ENCODE measurements around the gene MGA.

MGA gene

GRCh38 chr15:41660235-41661077 is at the start of gene MGA:
TSS of gene MGA (plus strand) at chr15:41660405.
- DNase-seq (ENCODE audit: low read depth), result peak; percentile 88

- DNase-seq (ENCODE audit: low read depth), result no peak
These were observed 39.5 kb upstream of the MGA start for GRCh38 chr15:41620536-41621199.

DNA sequence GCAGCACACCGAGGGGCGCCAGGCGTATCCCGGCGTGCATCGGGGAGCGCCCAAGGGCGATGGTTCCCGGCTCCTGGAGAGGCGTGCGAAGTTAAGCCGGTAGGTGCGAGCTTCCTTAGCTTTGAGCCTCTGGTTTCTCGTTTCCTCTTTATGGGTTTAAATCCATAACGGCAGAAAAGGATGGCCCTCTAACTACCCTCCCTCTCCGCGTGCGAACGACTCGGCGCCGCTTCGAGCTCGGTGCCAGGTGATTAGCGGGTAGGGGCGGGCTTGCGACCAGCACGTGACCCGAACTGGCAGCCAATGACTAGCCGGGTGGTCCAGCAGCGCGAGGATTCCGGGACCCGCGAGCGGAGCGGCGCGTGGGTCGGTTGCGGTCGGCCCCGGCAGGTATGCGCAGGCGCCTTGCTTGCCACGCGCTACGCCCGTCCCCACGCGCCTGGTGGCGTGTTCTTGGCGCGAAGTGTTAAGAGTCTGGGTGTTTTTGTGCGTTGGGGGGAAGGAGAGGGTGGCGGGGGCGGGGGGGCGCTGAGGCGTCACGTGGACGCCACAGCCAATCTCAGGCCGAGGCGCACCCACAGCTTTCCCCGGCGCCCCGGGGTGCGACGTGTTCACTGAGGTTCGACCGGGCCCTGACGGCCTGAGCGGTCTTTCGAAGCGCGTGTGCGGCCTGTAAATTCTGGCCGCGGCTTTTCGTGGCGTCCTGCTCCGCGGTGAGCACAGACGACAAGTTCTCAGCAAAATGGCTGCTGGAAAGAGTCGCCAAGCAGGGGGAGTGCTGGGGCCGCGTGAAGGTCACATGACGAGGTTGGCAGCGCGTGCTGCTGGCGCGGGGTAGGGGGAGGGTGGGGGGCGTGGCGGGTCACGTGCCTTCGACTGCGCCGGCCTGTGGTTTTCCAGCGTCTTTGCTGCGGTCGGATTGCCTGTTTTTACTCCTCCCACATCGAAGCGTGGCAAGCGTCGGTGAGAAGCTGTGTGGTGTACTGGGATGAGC is 38.7 kb upstream of the MGA start:
- DNase-seq (ENCODE audit: low read depth), result peak; percentile 90

DNA sequence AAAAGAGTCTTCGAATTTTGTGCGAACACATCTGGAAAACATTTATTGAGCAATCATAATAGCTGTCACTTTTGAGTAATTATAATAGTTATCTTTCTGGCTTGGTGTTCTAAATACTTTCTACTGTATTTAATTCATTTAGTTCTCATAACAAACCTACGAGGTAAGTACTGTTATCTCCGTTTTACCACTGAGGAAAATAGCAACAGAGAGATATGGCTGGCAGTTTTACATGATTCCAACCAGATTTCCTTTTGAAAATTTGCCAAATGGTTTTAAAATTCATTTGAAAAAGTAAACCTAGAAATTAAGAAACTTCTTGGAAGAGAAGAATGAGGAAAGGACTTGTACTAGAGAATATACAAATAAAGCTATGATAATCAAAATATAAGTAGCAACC is 37.3 kb upstream of the MGA start:
- DNase-seq (ENCODE audit: low read depth), result no peak

GRCh38 chr15:41627203-41627602 is 33.0 kb upstream of the MGA start:
- DNase-seq (ENCODE audit: low read depth), result no peak

- DNase-seq (ENCODE audit: low read depth), result no peak
These were observed 30.7 kb upstream of the MGA start for GRCh38 chr15:41629463-41629862.

DNA sequence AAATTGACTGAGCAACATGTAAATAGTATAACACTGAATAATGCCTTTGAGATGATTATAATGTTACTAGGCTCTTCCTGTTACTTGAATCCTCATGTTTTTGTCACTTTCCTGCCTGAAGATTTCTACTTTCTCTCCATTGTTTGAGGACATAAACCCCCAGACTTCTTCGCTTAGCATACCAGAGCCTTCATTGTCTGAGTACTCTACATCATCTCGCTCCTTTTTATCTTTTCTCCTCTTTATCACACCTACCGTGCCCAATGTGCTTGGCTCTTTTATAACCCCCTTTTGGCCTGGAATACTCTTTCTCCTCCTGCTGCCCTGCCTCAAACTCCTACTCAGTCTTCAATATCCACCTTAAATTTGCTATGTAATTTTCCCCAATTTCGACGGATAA is 30.3 kb upstream of the MGA start:
- DNase-seq (ENCODE audit: low read depth), result no peak

DNA sequence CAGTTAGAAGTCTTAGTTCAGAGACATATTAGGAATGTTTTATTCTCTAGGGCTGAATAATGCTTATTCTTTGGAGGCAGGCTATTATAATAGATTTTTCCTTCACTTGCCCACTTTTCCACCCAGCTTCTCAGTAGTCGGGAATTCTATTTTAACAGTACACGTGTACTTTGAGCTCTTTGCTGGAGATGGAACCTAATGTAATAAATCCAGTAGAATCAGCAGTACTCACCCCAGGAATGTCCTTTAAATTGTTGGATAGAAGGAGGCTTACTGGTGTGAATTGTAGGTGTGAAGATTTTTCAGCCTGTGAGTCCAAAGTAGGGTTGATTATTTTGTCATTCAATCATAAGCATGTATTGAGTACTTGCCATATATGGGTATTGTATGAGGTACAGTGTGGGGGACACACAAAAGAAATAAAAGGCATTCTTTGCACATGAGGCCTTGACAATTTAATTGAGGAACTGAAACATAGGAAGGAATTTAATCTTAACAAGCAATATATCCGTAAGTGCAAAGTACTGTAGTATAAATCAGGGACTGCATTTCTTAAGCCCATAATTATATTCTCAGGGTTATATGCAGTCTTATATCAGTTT is 29.5 kb upstream of the MGA start:
- DNase-seq (ENCODE audit: low read depth), result no peak

GRCh38 chr15:41631880-41632470 is 28.2 kb upstream of the MGA start:
- DNase-seq (ENCODE audit: low read depth), result no peak

DNA sequence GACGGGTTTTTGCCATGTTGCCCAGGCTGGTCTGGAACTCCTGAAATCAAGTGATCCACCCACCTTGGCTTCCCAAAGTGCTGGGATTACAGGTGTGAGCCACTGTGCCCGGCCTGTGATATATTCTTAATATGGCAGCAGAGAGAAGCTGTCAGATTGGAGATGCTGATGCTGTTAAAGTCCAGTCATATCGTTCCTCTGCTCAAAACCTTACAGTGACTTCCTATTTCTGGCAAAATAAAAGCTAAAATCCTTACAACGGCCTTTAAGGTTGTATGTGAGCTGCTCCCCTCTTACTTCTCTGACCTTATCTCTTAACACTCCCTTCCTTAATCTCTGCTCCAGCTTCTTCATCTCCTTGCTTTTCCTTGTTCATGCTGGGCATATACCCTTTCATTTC is 26.6 kb upstream of the MGA start:
- no peak for DNase-seq (ENCODE audit: low read depth)

DNA sequence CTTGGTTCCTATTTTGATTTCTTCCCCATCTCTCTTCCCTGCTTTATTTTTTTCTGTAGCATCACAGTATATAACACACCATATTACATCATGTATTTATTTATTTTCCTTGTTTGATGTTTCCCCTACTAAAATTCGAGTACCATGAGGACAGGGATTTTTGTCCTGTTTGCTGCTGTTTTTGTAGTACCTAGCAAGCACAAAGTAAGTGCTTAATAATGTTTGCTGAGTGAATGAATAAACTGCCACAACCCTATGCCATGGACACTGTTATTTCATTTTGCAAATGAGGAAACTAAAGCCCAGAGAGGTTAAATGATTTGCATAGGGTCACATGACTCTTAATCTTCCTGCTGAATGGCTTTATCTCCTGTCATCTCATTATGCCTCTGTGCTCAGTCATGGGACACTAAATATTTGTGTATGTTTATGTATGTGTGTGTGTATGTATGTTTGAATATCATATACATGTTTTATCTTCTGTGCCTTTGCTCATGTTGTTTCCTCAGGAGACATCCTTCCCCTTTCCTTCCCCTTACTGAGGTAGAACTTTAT is 26.1 kb upstream of the MGA start:
- no peak for DNase-seq (ENCODE audit: low read depth)

- no peak for DNase-seq (ENCODE audit: low read depth)
These were observed 23.1 kb upstream of the MGA start for GRCh38 chr15:41637086-41637485.

DNA sequence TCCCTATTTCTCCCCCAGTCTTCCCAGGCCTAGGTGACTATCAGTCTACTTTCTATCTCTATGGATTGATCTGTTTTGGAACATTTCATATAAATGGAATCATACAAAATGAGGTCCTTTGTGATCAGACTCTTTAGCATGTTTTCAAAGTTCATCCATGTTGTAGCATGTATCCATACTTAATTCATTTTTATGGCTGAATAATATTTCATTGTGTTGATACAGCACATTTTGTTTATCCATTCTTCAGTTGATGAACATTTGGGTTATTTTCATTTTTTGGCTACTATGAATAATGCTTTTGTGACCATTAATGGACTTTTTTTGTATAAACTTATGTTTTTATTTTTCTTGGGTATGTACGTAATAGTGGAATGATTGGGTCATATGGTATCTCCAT is 19.2 kb upstream of the MGA start:
- DNase-seq (ENCODE audit: low read depth), result no peak

GRCh38 chr15:41647262-41647661 is 12.9 kb upstream of the MGA start:
- DNase-seq (ENCODE audit: low read depth), result no peak

DNA sequence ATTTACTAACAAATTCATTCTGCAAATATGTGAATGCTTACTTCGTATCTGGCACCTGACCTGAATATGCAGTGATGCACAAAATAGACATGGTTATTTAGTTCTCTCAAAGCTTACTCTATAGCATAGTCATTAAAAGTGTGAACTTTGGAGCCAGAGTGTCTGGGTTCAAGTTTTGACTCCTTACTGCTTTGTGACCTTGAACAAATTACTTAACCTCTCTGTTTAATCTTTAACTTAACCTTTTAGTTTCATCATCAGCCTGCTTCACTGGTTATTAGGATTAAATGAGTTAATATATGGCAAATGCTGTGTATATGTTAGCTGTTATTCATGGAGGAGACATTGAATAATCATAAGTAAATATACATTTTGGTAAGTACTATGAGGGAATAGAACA is 12.1 kb upstream of the MGA start:
- DNase-seq (ENCODE audit: low read depth), result no peak

DNA sequence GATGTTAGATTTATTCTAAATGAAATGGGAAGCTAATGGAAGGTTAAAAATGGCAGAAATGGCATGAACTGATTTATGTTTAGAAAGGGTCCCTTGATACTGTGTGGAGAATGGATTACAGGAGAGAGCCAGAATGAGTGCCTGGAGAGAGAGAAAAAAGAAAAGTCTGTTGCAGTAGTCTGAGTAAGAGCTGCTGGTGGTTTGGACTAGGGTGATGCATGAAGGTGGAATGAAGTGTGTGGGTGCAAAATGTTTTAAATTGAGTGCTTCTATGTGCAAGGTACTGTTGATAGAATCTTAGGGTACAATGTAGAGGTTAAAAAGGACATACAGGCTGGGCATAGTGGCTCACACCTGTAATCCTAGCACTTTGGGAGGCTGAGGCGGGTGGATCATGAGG is 11.4 kb upstream of the MGA start:
- DNase-seq (ENCODE audit: low read depth), result no peak

DNA sequence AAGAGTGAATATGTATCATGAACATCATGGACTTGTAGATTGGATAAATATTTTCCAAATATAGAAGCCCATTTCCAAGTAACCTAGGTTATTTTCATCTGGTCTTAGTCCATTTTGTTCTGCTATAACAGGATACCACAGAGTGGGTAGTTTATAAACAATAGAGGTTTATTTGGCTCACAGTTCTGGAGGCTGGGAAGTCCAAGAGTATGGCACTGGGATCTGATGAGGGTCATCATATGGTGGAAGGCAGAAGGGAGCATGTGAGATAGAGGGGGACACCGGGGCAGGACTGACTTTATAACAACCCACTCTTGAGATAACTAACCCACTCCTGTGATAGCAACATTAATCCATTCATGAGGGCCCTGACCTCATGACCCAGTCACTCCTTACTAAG is 9.4 kb upstream of the MGA start:
- DNase-seq (ENCODE audit: low read depth), result no peak

GRCh38 chr15:41651373-41651772 is 8.8 kb upstream of the MGA start:
- DNase-seq (ENCODE audit: low read depth), result no peak

GRCh38 chr15:41653760-41654159 is 6.4 kb upstream of the MGA start:
- no peak for DNase-seq (ENCODE audit: low read depth)

DNA sequence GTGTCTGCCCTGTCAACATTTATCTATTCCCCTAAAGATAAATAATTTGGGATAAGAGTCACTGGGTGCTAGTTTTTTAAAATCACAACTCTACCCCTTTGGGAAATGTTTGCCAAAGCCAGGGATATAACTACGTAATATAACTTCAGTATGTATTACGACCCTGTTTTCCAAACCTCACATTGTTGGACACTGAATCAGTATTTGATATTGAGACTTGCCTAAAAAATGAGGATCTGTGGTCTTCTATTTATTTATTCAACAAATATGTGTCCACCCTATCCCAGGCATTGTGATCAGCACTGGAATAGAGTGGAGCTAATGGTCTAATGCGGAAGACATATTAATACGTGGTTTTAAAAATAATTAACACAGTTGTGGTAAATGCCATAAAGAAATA is 4.5 kb upstream of the MGA start:
- peak; percentile 77 for DNase-seq (ENCODE audit: low read depth)

GRCh38 chr15:41656188-41656587 is 4.0 kb upstream of the MGA start:
- no peak for DNase-seq (ENCODE audit: low read depth)
